ENCODE data around the gene PDIA6. TPM values are rescaled to one million over a fixed set of nuclear protein-coding genes. Genes with fewer than 3 reads are reported as not detected.

The PDIA6 gene
- total and polyA plus RNA-seq, 2 of the 4 experiments (the other 2 are of a cell fraction), result 204 to 349 TPM

DNA sequence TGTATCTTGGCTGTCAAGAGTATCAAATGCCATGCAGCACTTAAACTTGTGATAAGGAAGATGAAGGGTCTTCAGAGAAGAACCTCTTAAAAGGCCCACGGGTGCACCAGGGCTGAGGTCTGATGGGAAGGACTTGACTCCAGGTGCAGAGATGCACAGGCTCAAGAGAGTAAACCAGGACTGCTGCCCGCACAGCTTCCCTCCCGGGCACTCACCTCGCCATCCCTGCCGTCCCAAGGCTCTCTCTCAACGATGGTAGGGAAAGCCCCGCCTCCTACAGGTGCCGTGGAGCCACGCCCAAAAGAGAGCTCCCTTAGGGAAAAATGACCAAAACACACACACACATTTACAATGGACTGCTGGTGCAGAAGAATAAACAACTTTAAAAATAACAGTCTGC lies 27.9 kb downstream of the PDIA6 start:
- H2BK120ac ChIP-seq (ENCODE audit: low read depth, low read length), result no peak overlapping the region
- H3K9ac ChIP-seq (ENCODE audit: low read depth, low read length), result no peak overlapping the region
- ATAC-seq (ENCODE audit: low read depth), result no peak
- POLR2A ChIA-PET (ENCODE audit: unreplicated experiment), result no interaction called here
- H3K14ac ChIP-seq (replicated peaks; ENCODE audit: low read depth, low read length), result no peak overlapping the region
- no peak overlapping the region for H4K91ac ChIP-seq (ENCODE audit: insufficient read depth, low read depth, low read length)
- peaks cover 11% of the 10 kb centered on the region for H4K20me1 ChIP-seq (ENCODE audit: insufficient read depth, low read length)
- no peaks in the 10 kb centered on the region for H3K27me3 ChIP-seq (ENCODE audit: control insufficient read depth, insufficient read depth, low read length)
- CTCF ChIA-PET, result no interaction called here
- no peak for DNase-seq
- TF ChIP-seq MAFK (IDR thresholded peaks at IDR 0.05; ENCODE audit: low read depth, low read length), result no peak
- no peak for TF ChIP-seq USF2 (IDR thresholded peaks at IDR 0.05; ENCODE audit: low read depth, low read length)
- TF ChIP-seq RFX5 (IDR thresholded peaks at IDR 0.05; ENCODE audit: low read depth, low read length), result no peak
- TF ChIP-seq CTCF (conservative IDR thresholded peaks at IDR 0.05; ENCODE audit: low read depth, low read length), result no peak
- TF ChIP-seq, protein P1, sequence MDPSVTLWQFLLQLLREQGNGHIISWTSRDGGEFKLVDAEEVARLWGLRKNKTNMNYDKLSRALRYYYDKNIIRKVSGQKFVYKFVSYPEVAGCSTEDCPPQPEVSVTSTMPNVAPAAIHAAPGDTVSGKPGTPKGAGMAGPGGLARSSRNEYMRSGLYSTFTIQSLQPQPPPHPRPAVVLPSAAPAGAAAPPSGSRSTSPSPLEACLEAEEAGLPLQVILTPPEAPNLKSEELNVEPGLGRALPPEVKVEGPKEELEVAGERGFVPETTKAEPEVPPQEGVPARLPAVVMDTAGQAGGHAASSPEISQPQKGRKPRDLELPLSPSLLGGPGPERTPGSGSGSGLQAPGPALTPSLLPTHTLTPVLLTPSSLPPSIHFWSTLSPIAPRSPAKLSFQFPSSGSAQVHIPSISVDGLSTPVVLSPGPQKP (IDR thresholded peaks at IDR 0.05; ENCODE audit: borderline replicate concordance, low read depth, low read length), result no peak
- no peak for TF ChIP-seq CEBPB (IDR thresholded peaks at IDR 0.05; ENCODE audit: low read depth, low read length)
- no peak for TF ChIP-seq MAZ (IDR thresholded peaks at IDR 0.05; ENCODE audit: borderline replicate concordance, low read depth, low read length)
- no peak overlapping the region for H2BK15ac ChIP-seq (ENCODE audit: low read depth, low read length)
- no peak overlapping the region for H4K5ac ChIP-seq (ENCODE audit: low read depth, low read length)
- H3K9me1 ChIP-seq (ENCODE audit: insufficient read depth, low read length), result peaks cover 7% of the 10 kb centered on the region
- WGBS, 2 experiments (ENCODE audit: extremely low coverage in 2 of 2, insufficient read length in 1 of 2), result 73% methylated on average over 4 of the region's 9 CpGs; no CpG with 5 or more reads in 1 of the 2 experiments
- H3K27ac ChIP-seq (ENCODE audit: insufficient read depth, low read length), result no peak overlapping the region
- intact Hi-C loops (cut with micrococcal nuclease) (no loop called here), dilution Hi-C loops (cut with HindIII; ENCODE audit: low sequenced_read_pairs, unreplicated experiment) (no loop called here), in situ Hi-C loops (cut with MboI; ENCODE audit: low sequenced_read_pairs) (no loop called here)
- H3K18ac ChIP-seq (ENCODE audit: low read depth, low read length), result no peak overlapping the region
- no peak overlapping the region for H2AK9ac ChIP-seq (replicated peaks; ENCODE audit: low read depth, low read length, poor library complexity)
- no peak overlapping the region for H3K4me2 ChIP-seq (ENCODE audit: low read depth, low read length)
- no peaks in the 10 kb centered on the region for H3K9me3 ChIP-seq (ENCODE audit: control insufficient read depth, insufficient read depth, low read length)
- no peak overlapping the region for H2BK5ac ChIP-seq (ENCODE audit: low read depth, low read length, poor library complexity, severe bottlenecking)
- H3K4me3 ChIP-seq (ENCODE audit: insufficient read depth, low read depth, low read length), result no peak overlapping the region
- no peak overlapping the region for H2AK5ac ChIP-seq (ENCODE audit: low read depth, low read length)
- no peak overlapping the region for H2AFZ ChIP-seq (replicated peaks; ENCODE audit: low read length, poor library complexity)
- H3K23ac ChIP-seq (ENCODE audit: low read depth, low read length), result no peak overlapping the region
- no peak overlapping the region for H4K8ac ChIP-seq (ENCODE audit: low read depth in 2 of 2, low read length in 2 of 2)
- no peak overlapping the region for H2BK20ac ChIP-seq (ENCODE audit: low read depth, low read length)
- no peak overlapping the region for H3K4ac ChIP-seq (ENCODE audit: low read depth, low read length)
- BruUV-seq (replicated peaks), result no TSS peak
- peaks cover 5 to 26% of the 10 kb centered on the region in 2 experiments for H3K79me1 ChIP-seq (ENCODE audit: low read depth in 1 of 2, low read length in 2 of 2)
- H3K56ac ChIP-seq (ENCODE audit: extremely low read depth, insufficient read depth, low read length), result no peak overlapping the region
- peaks cover 2% of the 10 kb centered on the region; the same call in 1 of the 2 replicates for H3K4me1 ChIP-seq (ENCODE audit: control insufficient read depth, insufficient read depth, low read length)
- peaks cover 56% of the 10 kb centered on the region for H3K36me3 ChIP-seq (ENCODE audit: control insufficient read depth, insufficient read depth, low read length)
